ENCODE data around the gene ELF4.

ELF4 gene

DNA sequence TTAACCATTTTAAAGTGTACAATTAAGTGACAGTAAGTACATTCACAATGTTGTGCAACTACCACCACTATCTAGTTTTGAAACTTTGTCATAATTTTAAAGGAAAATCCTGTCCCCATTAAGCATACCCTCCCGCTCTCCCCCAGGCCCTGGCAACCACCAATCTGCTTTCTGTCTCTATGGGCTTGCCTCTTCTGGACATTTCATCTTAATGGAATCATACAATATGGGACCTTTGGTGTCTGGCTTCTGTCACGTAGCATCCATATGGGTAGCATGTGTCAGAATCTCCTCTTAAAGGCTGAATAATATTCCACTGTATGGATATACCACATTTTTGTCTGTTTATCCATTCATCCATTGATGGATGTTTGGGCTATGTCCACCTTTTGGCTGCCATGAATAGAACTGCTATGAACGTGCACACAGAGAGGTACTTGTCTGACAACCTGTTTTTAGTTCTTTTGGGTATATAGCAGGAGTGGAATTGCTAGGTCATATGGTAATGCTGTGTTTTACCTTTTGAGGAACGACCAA lies 61.5 kb downstream of the ELF4 start:
- Histone ChIP-seq H3K36me3 (ENCODE audit: control insufficient read depth in 1 of 2, insufficient read depth in 2 of 2, low read depth in 1 of 2, low read length in 2 of 2) (peaks cover 32 to 76% of the 10 kb centered on the region in 2 experiments), H3K4me1 (ENCODE audit: control insufficient read depth, insufficient read depth, low read depth, low read length) (no peaks in the 10 kb centered on the region), H2AFZ (ENCODE audit: low read depth, low read length) (no peak overlapping the region), H3K4me3 (ENCODE audit: insufficient read depth in 1 of 2, low read depth in 1 of 2, low read length in 2 of 2) (no peak overlapping the region), H4K91ac (ENCODE audit: low read length) (no peak overlapping the region), H3K23ac (ENCODE audit: low read length in 2 of 2) (no peak overlapping the region), H3K9me3 (ENCODE audit: control insufficient read depth, low read length) (peaks cover 4% of the 10 kb centered on the region), H2BK120ac (ENCODE audit: low read depth, low read length) (no peak overlapping the region), H3K4me2 (ENCODE audit: low read length, poor library complexity, severe bottlenecking) (no peak overlapping the region), H3K4ac (ENCODE audit: low read depth in 1 of 2, low read length in 2 of 2) (no peak overlapping the region), H3K14ac (ENCODE audit: low read length in 2 of 2) (no peak overlapping the region), H2AK5ac (ENCODE audit: low read length, severe bottlenecking) (no peak overlapping the region), H3K18ac (ENCODE audit: low read depth in 1 of 2, low read length in 2 of 2) (no peak overlapping the region), H2BK5ac (ENCODE audit: low read depth, low read length, poor library complexity, severe bottlenecking) (no peak overlapping the region), H3K27me3 (ENCODE audit: control insufficient read depth in 1 of 2, insufficient read depth in 1 of 2, low read length in 2 of 2) (peaks cover 0 to 29% of the 10 kb centered on the region in 2 experiments), H3K79me1 (replicated peaks; ENCODE audit: low read length, poor library complexity, severe bottlenecking) (no peaks in the 10 kb centered on the region), H2BK15ac (ENCODE audit: low read depth, poor library complexity, severe bottlenecking) (no peak overlapping the region), H4K8ac (ENCODE audit: low read length) (no peak overlapping the region), H3K9ac (ENCODE audit: low read length) (no peak overlapping the region), H2BK12ac (ENCODE audit: low read length in 2 of 2) (no peak overlapping the region), H3K27ac (ENCODE audit: low read length, poor library complexity, severe bottlenecking) (no peak overlapping the region)
- DNase-seq: no peak
- WGBS: 100% methylated on average over 3 of the region's 4 CpGs

DNA sequence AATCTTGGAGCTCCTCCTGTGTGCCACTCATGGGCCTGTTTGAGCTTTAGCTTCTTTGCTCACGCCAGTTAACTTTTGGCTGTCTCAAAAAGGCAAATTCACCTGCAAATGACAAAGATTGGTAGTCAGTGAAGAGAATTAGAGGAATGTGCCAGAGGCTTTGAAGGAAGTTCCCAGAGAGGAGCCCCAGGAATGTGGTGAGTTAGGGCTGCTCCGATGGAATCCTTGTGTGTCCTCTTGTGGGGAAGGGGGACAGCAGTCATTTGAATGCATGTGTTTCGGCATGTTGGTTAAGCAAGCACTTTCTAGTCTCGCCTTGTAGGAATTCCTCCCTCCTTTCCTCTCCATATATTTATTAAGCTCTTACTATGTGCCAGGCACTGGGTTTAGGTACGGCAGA lies 62.9 kb downstream of the ELF4 start:
- Histone ChIP-seq H4K91ac (ENCODE audit: low read length) (no peak overlapping the region), H3K27me3 (ENCODE audit: control insufficient read depth in 1 of 2, insufficient read depth in 1 of 2, low read length in 2 of 2) (peaks cover 0 to 24% of the 10 kb centered on the region in 2 experiments), H3K23ac (ENCODE audit: low read length in 2 of 2) (no peak overlapping the region), H3K4me1 (ENCODE audit: control insufficient read depth, insufficient read depth, low read depth, low read length) (no peaks in the 10 kb centered on the region), H3K4ac (ENCODE audit: low read depth in 1 of 2, low read length in 2 of 2) (no peak overlapping the region), H2BK5ac (ENCODE audit: low read depth, low read length, poor library complexity, severe bottlenecking) (no peak overlapping the region), H2AFZ (ENCODE audit: low read depth, low read length) (no peak overlapping the region), H2BK120ac (ENCODE audit: low read depth, low read length) (no peak overlapping the region), H3K9ac (ENCODE audit: low read length) (no peak overlapping the region), H2BK12ac (ENCODE audit: low read length in 2 of 2) (no peak overlapping the region), H4K8ac (ENCODE audit: low read length) (no peak overlapping the region), H2AK5ac (ENCODE audit: low read length, severe bottlenecking) (no peak overlapping the region), H3K9me3 (ENCODE audit: control insufficient read depth, low read length) (peaks cover 4% of the 10 kb centered on the region), H3K36me3 (ENCODE audit: control insufficient read depth in 1 of 2, insufficient read depth in 2 of 2, low read depth in 1 of 2, low read length in 2 of 2) (peaks cover 34 to 64% of the 10 kb centered on the region in 2 experiments), H3K4me2 (ENCODE audit: low read length, poor library complexity, severe bottlenecking) (no peak overlapping the region), H2BK15ac (ENCODE audit: low read depth, poor library complexity, severe bottlenecking) (no peak overlapping the region), H3K14ac (ENCODE audit: low read length in 2 of 2) (no peak overlapping the region), H3K18ac (ENCODE audit: low read depth in 1 of 2, low read length in 2 of 2) (no peak overlapping the region), H3K4me3 (ENCODE audit: insufficient read depth in 1 of 2, low read depth in 1 of 2, low read length in 2 of 2) (no peak overlapping the region), H3K79me1 (replicated peaks; ENCODE audit: low read length, poor library complexity, severe bottlenecking) (no peaks in the 10 kb centered on the region), H3K27ac (ENCODE audit: low read length, poor library complexity, severe bottlenecking) (no peak overlapping the region)
- DNase-seq: no peak
- WGBS: 100% methylated on average over 2 of the region's 5 CpGs

DNA sequence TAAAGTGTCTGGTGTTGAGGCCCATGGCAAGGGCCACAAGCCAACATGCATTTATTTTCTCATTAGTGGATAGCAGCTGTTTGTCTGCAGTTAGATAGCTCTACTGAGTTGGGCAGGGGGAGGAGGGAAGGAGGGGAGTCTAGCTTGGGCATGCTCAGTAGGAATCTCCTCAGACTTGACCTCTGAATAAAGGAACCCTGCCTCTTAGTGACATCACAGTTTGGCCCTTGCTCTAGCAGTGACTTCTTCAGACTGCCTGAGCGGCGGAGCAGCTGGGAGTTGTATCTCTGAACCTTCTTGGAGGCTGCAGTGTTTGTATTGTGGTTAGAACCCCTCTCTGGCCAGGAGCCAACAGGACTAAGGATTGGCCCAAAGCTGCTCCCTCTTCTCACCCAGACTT lies 70.5 kb downstream of the ELF4 start:
- Histone ChIP-seq H3K79me1 (replicated peaks; ENCODE audit: low read length, poor library complexity, severe bottlenecking) (no peaks in the 10 kb centered on the region), H3K14ac (ENCODE audit: low read length in 2 of 2) (no peak overlapping the region), H3K4ac (ENCODE audit: low read depth in 1 of 2, low read length in 2 of 2) (no peak overlapping the region), H2BK5ac (ENCODE audit: low read depth, low read length, poor library complexity, severe bottlenecking) (no peak overlapping the region), H3K36me3 (ENCODE audit: control insufficient read depth in 1 of 2, insufficient read depth in 2 of 2, low read depth in 1 of 2, low read length in 2 of 2) (peaks cover 49 to 57% of the 10 kb centered on the region in 2 experiments), H2BK12ac (ENCODE audit: low read length in 2 of 2) (no peak overlapping the region), H2BK15ac (ENCODE audit: low read depth, poor library complexity, severe bottlenecking) (no peak overlapping the region), H3K4me3 (ENCODE audit: insufficient read depth in 1 of 2, low read depth in 1 of 2, low read length in 2 of 2) (no peak overlapping the region), H2AFZ (ENCODE audit: low read depth, low read length) (no peak overlapping the region), H3K27ac (ENCODE audit: low read length, poor library complexity, severe bottlenecking) (no peak overlapping the region), H4K91ac (ENCODE audit: low read length) (no peak overlapping the region), H3K27me3 (ENCODE audit: control insufficient read depth in 1 of 2, insufficient read depth in 1 of 2, low read length in 2 of 2) (peaks cover 0 to 3% of the 10 kb centered on the region in 2 experiments), H3K18ac (ENCODE audit: low read depth in 1 of 2, low read length in 2 of 2) (no peak overlapping the region), H3K9me3 (ENCODE audit: control insufficient read depth, low read length) (no peaks in the 10 kb centered on the region), H3K23ac (ENCODE audit: low read length in 2 of 2) (no peak overlapping the region), H3K9ac (ENCODE audit: low read length) (no peak overlapping the region), H4K8ac (ENCODE audit: low read length) (no peak overlapping the region), H2AK5ac (ENCODE audit: low read length, severe bottlenecking) (no peak overlapping the region), H3K4me1 (ENCODE audit: control insufficient read depth, insufficient read depth, low read depth, low read length) (no peaks in the 10 kb centered on the region), H3K4me2 (ENCODE audit: low read length, poor library complexity, severe bottlenecking) (no peak overlapping the region), H2BK120ac (ENCODE audit: low read depth, low read length) (no peak overlapping the region)
- no CpG with 5 or more reads among the region's 2 CpGs for WGBS
- DNase-seq: no peak

DNA sequence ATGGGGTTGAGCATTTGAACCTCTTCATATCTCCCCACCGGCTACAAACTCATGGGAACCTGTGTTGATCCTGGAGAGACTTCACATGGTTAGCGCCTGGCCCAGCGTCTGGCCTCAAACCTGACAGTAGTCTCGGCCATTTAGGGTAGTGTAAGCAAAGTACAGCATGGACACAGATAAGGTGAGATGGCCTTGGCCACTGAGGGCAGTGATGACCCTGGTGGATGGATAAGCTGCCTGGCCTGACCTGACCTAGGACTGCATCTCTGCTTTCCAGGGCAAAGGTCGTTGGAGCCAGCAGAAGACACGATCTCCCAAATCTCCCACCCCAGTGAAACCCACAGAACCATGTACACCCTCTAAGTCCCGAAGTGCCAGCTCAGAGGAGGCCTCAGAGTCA lies 76.1 kb downstream of the ELF4 start:
- Histone ChIP-seq H4K91ac (ENCODE audit: low read length) (no peak overlapping the region), H3K4me3 (ENCODE audit: insufficient read depth in 1 of 2, low read depth in 1 of 2, low read length in 2 of 2) (no peak overlapping the region), H2BK120ac (ENCODE audit: low read depth, low read length) (no peak overlapping the region), H3K4ac (ENCODE audit: low read depth in 1 of 2, low read length in 2 of 2) (no peak overlapping the region), H3K9ac (ENCODE audit: low read length) (no peak overlapping the region), H3K4me2 (ENCODE audit: low read length, poor library complexity, severe bottlenecking) (no peak overlapping the region), H3K27ac (ENCODE audit: low read length, poor library complexity, severe bottlenecking) (no peak overlapping the region), H3K4me1 (ENCODE audit: control insufficient read depth, insufficient read depth, low read depth, low read length) (no peaks in the 10 kb centered on the region), H3K14ac (ENCODE audit: low read length in 2 of 2) (no peak overlapping the region), H3K79me1 (replicated peaks; ENCODE audit: low read length, poor library complexity, severe bottlenecking) (no peaks in the 10 kb centered on the region), H2BK15ac (ENCODE audit: low read depth, poor library complexity, severe bottlenecking) (no peak overlapping the region), H2AFZ (ENCODE audit: low read depth, low read length) (no peak overlapping the region), H3K9me3 (ENCODE audit: control insufficient read depth, low read length) (no peaks in the 10 kb centered on the region), H2BK12ac (ENCODE audit: low read length in 2 of 2) (no peak overlapping the region), H2AK5ac (ENCODE audit: low read length, severe bottlenecking) (no peak overlapping the region), H2BK5ac (ENCODE audit: low read depth, low read length, poor library complexity, severe bottlenecking) (no peak overlapping the region), H3K27me3 (ENCODE audit: control insufficient read depth in 1 of 2, insufficient read depth in 1 of 2, low read length in 2 of 2) (peaks cover 0 to 7% of the 10 kb centered on the region in 2 experiments), H3K18ac (ENCODE audit: low read depth in 1 of 2, low read length in 2 of 2) (no peak overlapping the region), H3K36me3 (ENCODE audit: control insufficient read depth in 1 of 2, insufficient read depth in 2 of 2, low read depth in 1 of 2, low read length in 2 of 2) (peaks cover 47 to 64% of the 10 kb centered on the region in 2 experiments), H4K8ac (ENCODE audit: low read length) (no peak overlapping the region), H3K23ac (ENCODE audit: low read length in 2 of 2) (no peak overlapping the region)
- DNase-seq: no peak
- WGBS: 96% methylated on average over 4 of the region's 7 CpGs
